ENCODE measurements around the gene SLC45A2. TPM values are rescaled to one million over a fixed set of nuclear protein-coding genes. Genes with fewer than 3 reads are reported as not detected.

SLC45A2 gene
- total RNA-seq, 1 experiment from 2014 or later = not detected

GRCh38 chr5:33903118-33903517, 81.4 kb downstream of the SLC45A2 start:
- DNase-seq (ENCODE audit: low spot score) = no peak
- Mint-ChIP-seq H3K36me3 (peaks cover 35% of the 10 kb centered on the region), H3K27me3 (ENCODE audit: low read depth) (no peaks in the 10 kb centered on the region; the same call in 1 of the 2 replicates), H3K4me3 (no peak overlapping the region), H3K27ac (no peak overlapping the region), H3K9me3 (peaks cover 50% of the 10 kb centered on the region), H3K4me1 (no peaks in the 10 kb centered on the region)
- no peak for ATAC-seq
- ChIA-PET POLR2A (no interaction called here), CTCF (interaction anchor here (1.3 kb wide), 1 partner anchor 11 kb away, joined by 4 read pairs; no protein-coding TSS in a partner anchor)
- TF ChIP-seq TCF7 (CRISPR knock-in tag; IDR thresholded peaks at IDR 0.05; ENCODE audit: low read depth) (no peak), IRF2 (CRISPR knock-in tag; IDR thresholded peaks at IDR 0.05; ENCODE audit: borderline replicate concordance, low read depth) (no peak), PREB (CRISPR knock-in tag; IDR thresholded peaks at IDR 0.05; ENCODE audit: borderline replicate concordance) (no peak), SMAD4 (CRISPR knock-in tag; IDR thresholded peaks at IDR 0.05) (no peak), RELA (CRISPR knock-in tag; IDR thresholded peaks at IDR 0.05; ENCODE audit: borderline replicate concordance) (no peak), FOXK1 (CRISPR knock-in tag; IDR thresholded peaks at IDR 0.05) (no peak), ZBTB21 (CRISPR knock-in tag; IDR thresholded peaks at IDR 0.05; ENCODE audit: borderline replicate concordance) (no peak)
- TF ChIP-seq, protein P1, sequence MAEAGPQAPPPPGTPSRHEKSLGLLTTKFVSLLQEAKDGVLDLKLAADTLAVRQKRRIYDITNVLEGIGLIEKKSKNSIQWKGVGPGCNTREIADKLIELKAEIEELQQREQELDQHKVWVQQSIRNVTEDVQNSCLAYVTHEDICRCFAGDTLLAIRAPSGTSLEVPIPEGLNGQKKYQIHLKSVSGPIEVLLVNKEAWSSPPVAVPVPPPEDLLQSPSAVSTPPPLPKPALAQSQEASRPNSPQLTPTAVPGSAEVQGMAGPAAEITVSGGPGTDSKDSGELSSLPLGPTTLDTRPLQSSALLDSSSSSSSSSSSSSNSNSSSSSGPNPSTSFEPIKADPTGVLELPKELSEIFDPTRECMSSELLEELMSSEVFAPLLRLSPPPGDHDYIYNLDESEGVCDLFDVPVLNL (CRISPR knock-in tag; IDR thresholded peaks at IDR 0.05; ENCODE audit: borderline replicate concordance, low read depth) = no peak
- TF ChIP-seq, protein P2, sequence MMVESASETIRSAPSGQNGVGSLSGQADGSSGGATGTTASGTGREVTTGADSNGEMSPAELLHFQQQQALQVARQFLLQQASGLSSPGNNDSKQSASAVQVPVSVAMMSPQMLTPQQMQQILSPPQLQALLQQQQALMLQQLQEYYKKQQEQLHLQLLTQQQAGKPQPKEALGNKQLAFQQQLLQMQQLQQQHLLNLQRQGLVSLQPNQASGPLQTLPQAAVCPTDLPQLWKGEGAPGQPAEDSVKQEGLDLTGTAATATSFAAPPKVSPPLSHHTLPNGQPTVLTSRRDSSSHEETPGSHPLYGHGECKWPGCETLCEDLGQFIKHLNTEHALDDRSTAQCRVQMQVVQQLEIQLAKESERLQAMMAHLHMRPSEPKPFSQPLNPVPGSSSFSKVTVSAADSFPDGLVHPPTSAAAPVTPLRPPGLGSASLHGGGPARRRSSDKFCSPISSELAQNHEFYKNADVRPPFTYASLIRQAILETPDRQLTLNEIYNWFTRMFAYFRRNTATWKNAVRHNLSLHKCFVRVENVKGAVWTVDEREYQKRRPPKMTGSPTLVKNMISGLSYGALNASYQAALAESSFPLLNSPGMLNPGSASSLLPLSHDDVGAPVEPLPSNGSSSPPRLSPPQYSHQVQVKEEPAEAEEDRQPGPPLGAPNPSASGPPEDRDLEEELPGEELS (CRISPR knock-in tag; IDR thresholded peaks at IDR 0.05) = no peak

DNA sequence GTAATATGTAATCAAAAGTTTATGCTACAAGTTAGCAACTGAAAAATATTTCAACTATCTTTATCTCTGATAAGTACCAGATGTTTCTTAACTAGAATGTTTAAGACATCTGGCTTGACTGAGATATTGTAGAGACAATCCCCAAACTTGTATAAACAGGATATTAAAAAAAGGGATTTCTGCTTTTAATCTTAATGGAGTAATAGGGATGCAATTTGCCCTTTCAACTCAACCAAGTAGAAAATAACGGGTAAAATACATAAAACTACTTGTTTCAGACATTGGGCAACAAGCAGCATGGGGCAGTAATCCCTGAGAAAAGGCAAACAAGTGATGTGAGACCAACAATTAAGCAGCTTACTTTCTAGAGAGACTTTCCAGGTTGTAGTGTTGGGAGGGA, 83.3 kb downstream of the SLC45A2 start:
- TF ChIP-seq GRHL2 (CRISPR knock-in tag; IDR thresholded peaks at IDR 0.05; ENCODE audit: insufficient replicate concordance, severe bottlenecking) (no peak), ATF2 (CRISPR knock-in tag; IDR thresholded peaks at IDR 0.05; ENCODE audit: borderline replicate concordance, low read depth) (no peak), ZBTB21 (CRISPR knock-in tag; IDR thresholded peaks at IDR 0.05; ENCODE audit: borderline replicate concordance) (no peak), FOXP1 (CRISPR knock-in tag; IDR thresholded peaks at IDR 0.05; ENCODE audit: borderline replicate concordance) (no peak), USF1 (CRISPR knock-in tag; IDR thresholded peaks at IDR 0.05) (no peak), NR2C2 (CRISPR knock-in tag; IDR thresholded peaks at IDR 0.05) (no peak), OVOL2 (CRISPR knock-in tag; IDR thresholded peaks at IDR 0.05; ENCODE audit: borderline replicate concordance) (no peak), ZNF138 (CRISPR knock-in tag; conservative IDR thresholded peaks at IDR 0.05) (no peak), ZNF232 (CRISPR knock-in tag; IDR thresholded peaks at IDR 0.05) (no peak), TP53 (CRISPR knock-in tag; IDR thresholded peaks at IDR 0.05) (no peak)
- TF ChIP-seq, protein P1 (CRISPR knock-in tag; IDR thresholded peaks at IDR 0.05; ENCODE audit: borderline replicate concordance, low read depth) = no peak
- no peaks in the 10 kb centered on the region for H3K4me1 Mint-ChIP-seq
- DNase-seq (ENCODE audit: low spot score) (no peak), ATAC-seq (no peak)
- peaks cover 17% of the 10 kb centered on the region for H3K36me3 Mint-ChIP-seq
- POLR2A ChIA-PET = no interaction called here
- no peak overlapping the region for H3K4me3 Mint-ChIP-seq
- peaks cover 31% of the 10 kb centered on the region for H3K9me3 Mint-ChIP-seq
- no peak overlapping the region for H3K27ac Mint-ChIP-seq
- CTCF ChIA-PET = no interaction called here
- no peaks in the 10 kb centered on the region; the same call in 1 of the 2 replicates for H3K27me3 Mint-ChIP-seq (ENCODE audit: low read depth)

Other genes with a start within 250 kb of the SLC45A2 start
- gene ADAMTS12, start 92.7 kb downstream of the SLC45A2 start, total RNA-seq (2021) = 10.2 to 13.5 TPM (median 11.5 TPM) in 3 replicates
- gene RXFP3, start 48.3 kb downstream of the SLC45A2 start, total RNA-seq (2021) = 0.09 to 0.41 TPM (median 0.22 TPM) in 3 replicates
- gene AMACR, start 23.4 kb upstream of the SLC45A2 start, total RNA-seq (2021) = 11.2 to 12.0 TPM (median 11.9 TPM) in 3 replicates
- 1.2 to 2.1 TPM (median 2.0 TPM) in 3 replicates for gene C1QTNF3, start 58.5 kb upstream of the SLC45A2 start, total RNA-seq (2021)

All from WTC11 (cell line).